Fibroblast of lung (primary cell): ENCODE measurements around the gene ADORA1. TPM values are rescaled to one million over a fixed set of nuclear protein-coding genes. Genes with fewer than 3 reads are reported as not detected.

ENCODE experiments used
- DNase-seq, 2 donors: peaks; one replicate each; pipeline versions ENCODE4 v3.0.0 to v3.0.0-alpha.2; 2010; ENCODE audit warnings: low read depth in 2 of 2
- H2AFZ ChIP-seq: 2 replicates; pipeline ENCODE4 v1.5.1; 2012; ENCODE audit warnings: low read length, control low read depth, inconsistent platforms
- H3K27ac ChIP-seq: 2 replicates; pipeline ENCODE4 v1.5.1; 2011; ENCODE audit warnings: low read length, control low read depth; ENCODE audit not compliant: insufficient read depth
- H3K27me3 ChIP-seq: 2 replicates; pipeline ENCODE4 v1.5.1; 2011; ENCODE audit warnings: mild to moderate bottlenecking, low read length; ENCODE audit not compliant: control insufficient read depth, insufficient read depth
- H3K36me3 ChIP-seq: 2 replicates; pipeline ENCODE4 v1.5.1; 2011; ENCODE audit warnings: low read length; ENCODE audit not compliant: control insufficient read depth, insufficient read depth
- H3K4me1 ChIP-seq: 2 replicates; pipeline ENCODE4 v1.5.1; 2011; ENCODE audit warnings: low read length; ENCODE audit not compliant: control insufficient read depth, insufficient read depth; ENCODE audit errors: extremely low read depth
- H3K4me2 ChIP-seq: 2 replicates; pipeline ENCODE4 v1.5.1; 2011; ENCODE audit warnings: low read length, control low read depth; ENCODE audit not compliant: insufficient read depth; ENCODE audit errors: extremely low read depth
- H3K4me3 ChIP-seq, 4 experiments: fragments of 200-600 bp in 1 of 4; sonication (generic) in 1 of 4; replicated peaks in 1 of 4; 2 replicates each; pipeline ENCODE4 v1.5.1; 2011 to 2016; ENCODE audit warnings: low read length in 4 of 4, low read depth in 3 of 4, mild to moderate bottlenecking in 3 of 4, control low read depth in 2 of 4, inconsistent platforms in 1 of 4, mixed read lengths in 1 of 4; ENCODE audit not compliant: insufficient read depth in 1 of 4; ENCODE audit errors: control extremely low read depth in 1 of 4
- H3K79me2 ChIP-seq: 2 replicates; pipeline ENCODE4 v1.5.1; 2012; ENCODE audit warnings: mild to moderate bottlenecking, low read length, inconsistent platforms; ENCODE audit not compliant: control insufficient read depth, insufficient read depth
- H3K9ac ChIP-seq: 2 replicates; pipeline ENCODE4 v1.5.1; 2011; ENCODE audit warnings: mild to moderate bottlenecking, low read length, control low read depth; ENCODE audit not compliant: insufficient read depth
- H3K9me3 ChIP-seq: 2 replicates; pipeline ENCODE4 v1.5.1; 2012; ENCODE audit warnings: low read depth, low read length; ENCODE audit not compliant: control insufficient read depth, insufficient read depth
- H4K20me1 ChIP-seq: 2 replicates; pipeline ENCODE4 v1.5.1; 2011; ENCODE audit warnings: low read length; ENCODE audit not compliant: control insufficient read depth, insufficient read depth; ENCODE audit errors: extremely low read depth
- CTCF ChIP-seq, 2 donors: IDR thresholded peaks in 1 of 2; conservative IDR thresholded peaks in 1 of 2; 1 replicate in 1 of 2; 2 replicates in 1 of 2; pipeline ENCODE4 v1.5.1; 2011 to 2012; ENCODE audit warnings: low read length in 2 of 2, control low read depth in 1 of 2, inconsistent platforms in 1 of 2, low read depth in 1 of 2, mild to moderate bottlenecking in 1 of 2
- EZH2 ChIP-seq: IDR thresholded peaks from 2 replicates; pipeline ENCODE4 v1.5.1; 2012; ENCODE audit warnings: low read length, control low read depth, mild to moderate bottlenecking; ENCODE audit errors: missing control alignments
- polyA plus RNA-seq, 2 donors: library from polyadenylated mRNA; depleted of rRNA in 1 of 2; stranded (reverse) in 1 of 2; unstranded in 1 of 2; fragments of >200 nt; gene quantifications; 2 replicates each; pipeline ENCODE4 v1.2.1, GENCODE V29; 2011 to 2012; ENCODE audit warnings: missing spikeins in 1 of 2
- total RNA-seq: library from RNA; depleted of rRNA; stranded (reverse); fragments of >200 nt; gene quantifications from 2 replicates; pipeline ENCODE4 v1.2.1, GENCODE V29; 2014

Gene ADORA1
- total and polyA plus RNA-seq, 2 donors (not counting 1 experiment from before 2014, with no cell fraction given): 1.5 to 6.1 TPM

- no peak for TF ChIP-seq EZH2
- no peak for TF ChIP-seq CTCF (conservative IDR thresholded peaks at IDR 0.05 in 1 of 2, IDR thresholded peaks at IDR 0.05 in 1 of 2; ENCODE audit: low read depth in 1 of 2, low read length in 2 of 2)
- no peaks in the 10 kb centered on the region for H3K9me3 ChIP-seq
- no peaks in the 10 kb centered on the region for H3K36me3 ChIP-seq
- no peak for DNase-seq
- no peak overlapping the region for H3K9ac ChIP-seq
- peaks cover 25% of the 10 kb centered on the region for H3K4me1 ChIP-seq
- no peak overlapping the region for H3K4me3 ChIP-seq
- no peak overlapping the region for H3K27ac ChIP-seq
- H4K20me1 ChIP-seq: no peaks in the 10 kb centered on the region
- no peak overlapping the region for H3K4me2 ChIP-seq
- no peaks in the 10 kb centered on the region for H3K79me2 ChIP-seq
- no peaks in the 10 kb centered on the region for H3K27me3 ChIP-seq
- no peak overlapping the region for H2AFZ ChIP-seq
Observed at GRCh38 chr1:203175827-203176241, 48.3 kb downstream of the ADORA1 start.

- Histone ChIP-seq H3K9ac (no peak overlapping the region), H3K79me2 (no peaks in the 10 kb centered on the region), H3K4me3 (no peak overlapping the region), H4K20me1 (no peaks in the 10 kb centered on the region), H3K4me1 (peaks cover 25% of the 10 kb centered on the region), H3K9me3 (no peaks in the 10 kb centered on the region), H3K27me3 (no peaks in the 10 kb centered on the region), H3K27ac (no peak overlapping the region), H2AFZ (no peak overlapping the region), H3K36me3 (no peaks in the 10 kb centered on the region), H3K4me2 (no peak overlapping the region)
- DNase-seq: peak in 1 of 2 donors; percentile 12
- TF ChIP-seq CTCF (conservative IDR thresholded peaks at IDR 0.05 in 1 of 2, IDR thresholded peaks at IDR 0.05 in 1 of 2; ENCODE audit: low read depth in 1 of 2, low read length in 2 of 2) (no peak), EZH2 (no peak)
Observed at GRCh38 chr1:203176273-203177035, 48.9 kb downstream of the ADORA1 start.

- H3K27ac ChIP-seq: no peak overlapping the region
- H3K9me3 ChIP-seq: no peaks in the 10 kb centered on the region
- no peak overlapping the region for H2AFZ ChIP-seq
- TF ChIP-seq CTCF (conservative IDR thresholded peaks at IDR 0.05 in 1 of 2, IDR thresholded peaks at IDR 0.05 in 1 of 2; ENCODE audit: low read depth in 1 of 2, low read length in 2 of 2) (no peak), EZH2 (no peak)
- H3K27me3 ChIP-seq: no peaks in the 10 kb centered on the region
- no peaks in the 10 kb centered on the region for H3K36me3 ChIP-seq
- peaks cover 25% of the 10 kb centered on the region for H3K4me1 ChIP-seq
- no peak overlapping the region for H3K4me2 ChIP-seq
- H3K79me2 ChIP-seq: no peaks in the 10 kb centered on the region
- no peak overlapping the region for H3K4me3 ChIP-seq
- no peak for DNase-seq
- no peak overlapping the region for H3K9ac ChIP-seq
- H4K20me1 ChIP-seq: no peaks in the 10 kb centered on the region
Observed at GRCh38 chr1:203177036-203177405, 49.5 kb downstream of the ADORA1 start.
